ENCODE results near the gene PDE4B. TPM values are rescaled to one million over a fixed set of nuclear protein-coding genes. Genes with fewer than 3 reads are reported as not detected.

Gene PDE4B
- total RNA-seq, 1 experiment from 2014 or later = 9.0 TPM

DNA sequence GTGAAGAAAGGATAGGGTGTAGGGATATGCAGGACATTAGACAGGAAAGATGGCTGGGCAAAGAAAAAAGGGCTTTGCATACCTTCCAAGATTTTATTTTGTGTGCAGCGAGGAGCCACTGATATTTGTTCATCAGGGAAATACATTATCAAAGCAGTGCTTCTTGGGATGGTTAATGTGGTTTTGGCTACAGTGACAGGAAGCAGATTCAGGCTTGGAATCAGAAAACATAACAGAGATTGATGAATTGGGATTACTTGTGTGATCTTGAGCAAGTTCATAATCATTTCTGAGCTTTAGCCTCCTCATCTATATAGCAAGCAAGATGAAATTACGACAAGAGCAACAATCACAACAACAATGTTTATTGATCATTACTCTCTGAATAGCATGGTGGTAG lies 492.1 kb downstream of the PDE4B start:
- DNase-seq (ENCODE audit: low read depth) = no peak

DNA sequence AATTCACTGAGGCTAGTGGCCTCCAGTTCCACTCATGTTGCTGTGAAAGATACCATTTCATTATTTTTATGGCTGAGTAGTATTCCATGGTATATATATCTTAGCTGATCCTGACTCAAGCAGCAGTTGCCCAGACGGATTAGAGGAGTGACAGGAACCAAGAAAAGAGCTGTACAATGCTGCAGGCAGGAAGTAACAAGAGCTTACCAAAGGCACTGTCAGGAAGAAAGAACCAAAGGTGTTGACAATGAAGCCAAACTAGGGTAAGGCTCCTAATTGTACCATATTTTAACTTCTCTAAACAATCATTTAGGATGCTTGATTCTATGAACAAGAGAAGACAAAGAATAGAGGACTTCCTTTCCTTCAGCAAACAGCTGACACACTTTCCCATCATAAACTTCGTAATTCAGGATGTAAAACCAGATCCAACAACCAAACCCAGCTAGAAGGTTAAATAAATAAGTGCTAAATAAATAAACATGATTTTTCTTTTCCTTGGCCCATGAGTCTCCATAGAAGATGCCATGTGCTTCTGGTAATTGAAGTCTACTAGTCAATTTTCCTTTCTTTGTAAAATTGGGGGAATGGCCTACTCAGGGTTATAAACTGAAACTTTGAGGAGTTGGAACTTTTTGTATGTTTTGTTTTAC lies 493.0 kb downstream of the PDE4B start:
- no peak for DNase-seq (ENCODE audit: low read depth)

DNA sequence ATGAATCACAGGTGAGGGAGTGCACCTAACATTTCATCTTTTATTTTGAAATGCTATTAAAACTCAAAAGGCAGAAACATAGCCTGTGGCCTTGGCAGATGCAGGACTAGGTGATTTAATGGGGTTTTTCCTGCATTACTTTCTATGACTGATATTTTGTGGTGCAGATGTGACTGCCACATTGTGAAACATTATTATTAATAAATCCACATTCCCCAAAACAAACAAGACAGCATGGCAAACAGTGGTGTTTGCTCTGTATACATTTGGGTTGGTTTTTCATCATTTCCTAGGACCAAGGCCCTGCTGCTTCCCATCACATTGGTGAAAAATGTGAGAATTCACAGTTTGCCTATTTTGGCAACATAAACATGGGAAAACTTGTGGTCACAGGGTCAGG lies 493.6 kb downstream of the PDE4B start:
- no peak for DNase-seq (ENCODE audit: low read depth)

DNA sequence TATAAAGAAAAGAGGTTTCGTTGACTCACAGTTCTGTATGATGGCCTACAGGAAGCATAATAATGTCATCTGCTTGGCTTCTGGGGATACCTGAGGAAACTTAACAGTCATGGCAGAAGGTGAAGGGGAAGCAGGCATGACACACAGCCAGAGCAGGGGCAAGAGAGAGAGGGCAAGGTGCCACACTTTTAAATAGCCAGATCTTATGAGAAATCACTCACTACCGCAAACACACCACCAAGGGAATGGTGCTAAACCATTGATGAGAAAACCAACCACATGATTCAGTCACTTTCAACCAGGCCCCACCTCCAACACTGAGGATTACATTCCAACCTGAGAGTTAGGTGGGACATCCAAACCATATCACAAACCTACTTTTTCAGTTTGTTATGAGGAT lies 495.4 kb downstream of the PDE4B start:
- no peak for DNase-seq (ENCODE audit: low read depth)

DNA sequence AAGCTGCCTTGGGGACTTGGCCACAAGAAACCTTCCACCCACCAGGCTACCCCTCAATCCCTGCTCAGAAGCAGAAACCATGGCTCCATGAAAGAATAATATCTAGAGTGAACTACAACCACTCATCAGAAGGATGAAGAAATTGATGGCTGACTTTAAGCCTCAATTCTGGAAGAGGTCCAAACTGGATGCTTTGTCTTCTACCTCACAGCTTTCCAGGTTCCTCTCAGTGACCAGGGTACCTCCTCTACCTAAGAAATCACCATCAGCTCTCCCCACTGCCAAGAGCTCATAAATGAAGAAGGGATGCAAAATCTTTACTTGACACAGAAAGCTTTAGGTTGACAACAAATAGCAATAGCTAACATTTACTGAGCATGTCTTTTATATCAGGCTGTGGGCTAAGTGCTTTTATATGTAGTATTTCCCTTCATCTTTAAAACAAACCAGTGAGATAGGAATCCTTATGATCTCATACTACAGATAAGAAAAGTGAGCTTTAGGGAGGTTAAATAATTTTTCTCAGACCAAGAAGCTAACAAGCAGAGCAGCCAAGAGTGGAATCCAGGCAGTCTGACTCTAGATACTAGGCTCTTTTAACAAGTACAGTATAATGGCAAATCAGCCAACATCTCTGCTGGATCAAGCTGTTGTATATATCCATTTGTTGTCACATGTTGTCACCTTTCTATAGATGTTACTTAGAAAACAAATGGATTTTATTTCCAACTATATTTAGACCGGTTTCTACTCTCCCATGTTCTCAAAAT lies 498.3 kb downstream of the PDE4B start:
- DNase-seq (ENCODE audit: low read depth) = no peak

DNA sequence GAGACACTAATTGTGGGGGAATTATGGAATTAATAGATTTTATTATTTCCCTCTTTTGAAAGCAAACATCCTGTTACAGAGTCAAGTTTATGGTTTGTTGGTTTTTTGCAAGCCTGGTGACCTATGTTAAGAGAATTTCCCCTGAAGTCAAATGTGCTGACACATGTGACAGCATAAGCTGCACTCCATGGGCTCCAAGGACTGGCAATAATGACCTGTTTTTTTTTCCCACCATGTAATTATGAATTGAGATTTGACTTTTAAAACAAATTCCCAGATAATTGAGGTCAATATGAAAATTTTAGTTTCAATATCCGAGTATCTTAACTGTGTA lies 498.8 kb downstream of the PDE4B start:
- DNase-seq (ENCODE audit: low read depth) = peak; percentile 57

DNA sequence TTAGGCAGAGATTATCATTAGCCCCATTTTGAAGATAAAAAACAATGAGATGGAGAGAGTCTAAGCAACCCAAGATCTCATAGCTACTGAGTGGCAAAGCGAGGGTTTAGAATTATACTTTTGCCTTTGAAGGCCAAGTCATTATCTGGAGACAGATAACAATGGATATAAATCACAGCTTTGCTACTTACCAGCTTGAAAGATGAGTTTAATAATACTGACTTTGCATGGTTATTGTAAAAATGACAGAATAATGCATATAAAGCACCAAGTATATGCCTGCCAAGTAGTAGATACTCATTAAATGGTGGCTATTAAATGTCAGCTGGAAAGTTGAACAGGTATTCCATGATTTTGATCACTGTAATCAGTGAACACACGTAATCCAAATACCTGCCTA lies 499.6 kb downstream of the PDE4B start:
- no peak for DNase-seq (ENCODE audit: low read depth)

DNA sequence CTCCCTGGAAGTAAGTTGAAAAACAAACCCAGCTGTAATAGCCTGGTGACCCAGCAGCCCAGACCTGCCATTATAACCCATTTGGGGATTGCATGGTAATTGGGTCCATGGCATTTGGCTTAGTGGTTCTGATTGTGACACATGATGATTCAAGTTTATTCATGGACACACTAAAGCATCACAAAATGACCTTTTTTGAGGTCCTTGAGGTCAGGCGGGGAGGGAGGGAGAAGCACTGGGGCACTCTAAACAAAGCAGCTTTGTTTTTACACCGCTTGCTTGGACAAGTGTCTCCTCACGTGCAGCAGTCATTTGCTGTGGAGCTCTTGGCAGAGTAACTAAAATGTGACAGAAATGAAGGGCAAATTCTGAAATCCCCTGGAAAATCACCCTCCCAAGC lies 500.2 kb downstream of the PDE4B start:
- peak; percentile 69 for DNase-seq (ENCODE audit: low read depth)

DNA sequence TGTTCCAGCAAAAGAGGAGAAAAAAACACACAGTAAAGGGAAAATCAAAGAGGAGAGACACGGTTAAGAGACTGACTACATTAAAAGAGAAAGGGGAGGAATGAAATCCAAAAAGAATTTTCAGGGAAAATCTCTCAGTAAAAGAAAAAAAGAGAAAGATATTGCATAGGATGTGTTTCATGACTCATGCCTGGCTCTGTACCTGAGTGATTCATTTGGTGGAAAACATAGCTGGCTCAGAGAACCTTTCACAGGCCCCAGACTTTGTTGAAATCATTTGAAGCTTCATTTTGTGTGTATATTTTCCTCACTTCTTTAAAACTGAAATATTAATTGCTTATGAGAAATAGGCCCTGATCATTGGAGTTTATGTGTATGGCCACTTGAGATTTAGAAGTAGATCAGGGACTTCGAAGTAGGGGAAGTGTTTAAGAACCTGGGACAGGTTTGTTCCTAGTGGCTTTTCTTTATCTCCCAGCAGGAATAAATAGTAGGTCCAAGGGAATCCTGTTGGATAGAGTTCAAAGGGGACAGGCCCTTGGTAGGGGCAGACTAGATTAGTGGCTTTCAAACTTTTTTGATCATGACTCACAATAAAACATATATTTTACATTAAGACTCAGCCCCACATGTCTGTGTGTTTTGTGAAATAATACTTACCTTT lies 502.1 kb downstream of the PDE4B start:
- peak; percentile 63 for DNase-seq (ENCODE audit: low read depth)

DNA sequence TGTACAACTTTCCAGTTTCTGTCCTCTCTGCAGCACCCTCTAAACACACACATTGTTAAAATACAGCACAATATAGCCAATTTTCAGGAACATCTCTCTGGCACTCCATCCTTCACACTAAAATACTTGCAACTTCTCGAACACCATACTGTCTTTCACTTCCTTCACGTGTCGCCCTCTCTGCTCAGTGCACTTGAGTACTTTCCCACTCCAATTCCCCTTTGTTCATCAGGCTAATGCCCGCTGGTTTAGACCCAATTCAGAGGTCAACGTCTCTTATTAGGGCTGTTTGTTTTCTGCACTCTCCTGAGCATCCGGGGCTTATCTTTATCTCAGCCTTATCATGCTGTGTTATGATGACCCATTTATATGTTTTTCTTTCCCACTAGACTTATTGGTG lies 503.1 kb downstream of the PDE4B start:
- DNase-seq (ENCODE audit: low read depth) = no peak

DNA sequence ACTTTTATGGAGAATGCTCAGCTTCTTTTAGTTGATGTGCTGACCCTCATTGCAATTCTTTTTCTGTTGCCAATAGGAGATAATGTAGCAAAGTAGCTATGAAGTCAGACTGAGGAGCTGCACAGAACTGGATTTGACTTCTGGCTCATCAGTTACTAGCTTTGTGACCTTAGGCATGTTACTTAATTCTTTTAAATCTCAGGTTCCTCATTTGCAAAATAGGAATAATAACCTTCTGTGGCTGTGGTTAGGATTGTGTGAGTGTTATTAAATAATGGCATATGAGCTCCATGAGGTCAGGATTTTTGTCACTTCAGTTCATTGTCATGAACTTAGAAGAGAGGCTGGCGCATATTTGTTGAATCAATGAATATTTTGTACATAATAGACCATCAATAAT lies 503.7 kb downstream of the PDE4B start:
- DNase-seq (ENCODE audit: low read depth) = no peak

DNA sequence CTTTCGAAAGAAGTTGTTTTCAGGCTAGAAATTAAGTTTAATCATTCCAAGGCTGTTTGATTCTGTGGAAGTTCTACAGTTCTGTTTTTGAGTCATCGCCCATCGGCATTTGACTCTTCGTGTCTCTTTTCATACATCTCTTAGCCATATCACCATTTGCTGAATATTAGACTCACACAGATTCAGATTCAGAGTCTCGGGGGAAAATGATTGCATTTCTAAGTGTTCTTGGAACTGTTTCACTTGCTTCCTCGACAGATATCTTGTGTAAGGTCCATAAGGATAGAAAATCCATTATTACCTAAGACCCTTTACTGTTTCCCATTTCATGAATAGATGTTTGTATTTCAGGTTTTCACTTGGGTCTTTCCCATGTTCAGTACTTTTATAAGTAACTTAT lies 504.3 kb downstream of the PDE4B start:
- no peak for DNase-seq (ENCODE audit: low read depth)

DNA sequence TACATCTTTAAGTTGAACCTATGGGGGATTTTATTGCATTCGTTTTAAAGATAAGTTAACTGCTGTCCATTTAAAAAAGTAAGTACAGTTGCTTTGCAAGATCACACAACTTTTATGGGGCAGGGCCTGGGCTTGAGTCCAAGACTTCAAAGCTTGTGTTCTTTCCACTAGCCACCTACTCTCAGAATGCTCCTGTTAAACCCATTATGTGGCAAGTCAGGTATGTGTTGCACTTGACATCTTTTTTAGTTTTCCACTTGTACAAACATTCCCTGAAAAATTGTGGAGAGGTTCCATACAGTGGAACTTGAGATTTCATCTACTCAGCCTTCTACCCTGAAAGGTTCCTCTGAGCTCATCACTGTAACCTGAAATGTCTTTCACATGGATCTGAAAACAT lies 505.8 kb downstream of the PDE4B start:
- no peak for DNase-seq (ENCODE audit: low read depth)

DNA sequence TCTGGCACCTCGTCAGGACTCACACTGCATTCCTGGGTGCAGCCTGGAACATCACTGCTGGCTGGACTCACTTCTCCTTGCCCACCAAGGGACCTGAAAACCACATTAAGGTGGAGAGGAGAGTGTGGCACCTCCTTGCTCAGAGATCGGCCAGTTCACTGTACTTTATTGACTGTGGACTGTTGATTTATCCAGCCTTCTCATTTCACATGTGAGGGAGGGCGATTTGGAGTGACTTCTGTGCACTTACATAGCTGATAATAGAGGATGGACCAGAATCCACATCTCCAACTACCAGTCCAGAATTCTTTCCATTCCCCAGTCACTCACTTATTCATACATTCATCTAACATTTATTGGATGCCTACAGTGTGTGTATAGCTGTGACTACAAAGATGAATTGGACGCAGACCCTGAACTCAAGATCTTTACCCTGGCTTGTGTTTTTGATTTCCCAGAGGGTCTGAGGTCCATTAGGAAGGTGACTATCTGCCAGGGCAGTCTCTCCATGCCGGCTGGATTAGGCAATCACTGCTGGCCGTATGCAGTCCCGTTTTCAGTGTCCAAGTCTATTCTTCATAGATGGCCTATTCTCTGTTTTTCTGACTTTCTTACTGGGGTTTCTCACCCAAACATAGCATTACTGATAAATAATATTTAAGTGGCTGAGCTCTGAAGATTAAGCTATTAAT lies 507.7 kb downstream of the PDE4B start:
- DNase-seq (ENCODE audit: low read depth) = no peak

DNA sequence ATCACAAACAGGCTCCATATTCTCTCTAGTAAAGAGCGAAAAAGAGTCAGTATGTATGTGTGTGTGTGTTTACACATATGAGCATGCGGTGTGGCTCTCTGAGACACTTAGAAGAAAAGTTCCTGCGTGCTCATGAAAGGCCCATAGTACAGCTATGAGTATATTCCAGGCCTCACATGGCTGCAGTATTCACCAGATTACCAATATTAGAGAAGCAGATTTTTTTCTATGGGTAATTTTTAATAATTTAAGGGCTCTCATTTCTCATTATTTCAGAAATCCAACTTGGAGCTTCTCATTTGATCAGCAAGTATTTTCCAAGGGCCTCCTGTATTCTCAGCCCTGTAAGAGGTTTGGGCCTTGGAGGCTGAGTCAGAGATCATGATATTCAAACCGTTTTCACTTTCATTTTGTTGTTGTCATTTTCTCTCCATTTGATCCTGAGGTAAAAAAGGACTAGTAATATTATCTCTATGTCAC lies 508.3 kb downstream of the PDE4B start:
- DNase-seq (ENCODE audit: low read depth) = peak; percentile 82

DNA sequence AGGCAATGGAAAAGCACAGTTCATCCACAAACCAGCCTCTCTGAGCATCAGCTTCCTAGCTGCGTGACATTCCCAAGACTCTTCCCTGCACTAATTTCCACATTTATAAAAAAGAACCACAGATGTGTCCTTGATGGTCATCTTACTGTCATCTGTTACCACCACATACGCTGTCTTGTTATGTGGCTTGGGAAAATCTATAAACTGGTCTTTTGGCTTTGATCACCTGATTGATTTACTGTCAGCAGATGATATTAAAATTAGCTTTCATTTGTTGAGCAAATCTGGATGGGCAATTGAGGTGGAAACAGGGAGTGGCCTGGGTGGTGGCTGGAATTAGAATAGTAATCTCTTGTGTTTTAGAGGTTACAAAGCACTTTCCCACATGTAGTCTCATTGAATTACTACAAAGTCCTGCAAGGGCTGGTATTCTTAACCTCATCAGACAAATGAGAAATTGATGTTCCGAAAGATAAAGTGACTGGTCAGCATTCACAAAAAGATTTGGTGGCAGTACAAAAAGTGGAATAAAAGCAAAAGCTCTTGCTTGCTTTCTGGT lies 509.6 kb downstream of the PDE4B start:
- DNase-seq (ENCODE audit: low read depth) = no peak

DNA sequence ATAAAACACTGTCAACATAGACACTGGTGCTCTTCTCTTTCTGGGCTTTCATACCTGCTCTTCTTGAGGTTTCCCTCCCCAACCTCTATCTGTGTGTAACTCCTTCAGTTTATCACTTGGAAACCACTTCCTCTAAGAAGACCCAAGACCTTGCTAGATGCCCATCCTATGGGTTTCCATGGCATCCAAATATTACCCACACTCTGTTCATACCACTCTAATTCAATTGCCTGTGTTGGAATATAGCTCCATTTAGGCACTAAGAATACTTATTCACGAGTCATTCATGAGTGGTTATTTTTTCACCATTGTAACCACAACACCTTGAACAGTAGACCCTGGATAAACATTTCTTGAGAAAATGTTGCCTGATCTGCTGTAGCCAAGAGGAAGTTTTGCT lies 510.1 kb downstream of the PDE4B start:
- peak; percentile 42 for DNase-seq (ENCODE audit: low read depth)

DNA sequence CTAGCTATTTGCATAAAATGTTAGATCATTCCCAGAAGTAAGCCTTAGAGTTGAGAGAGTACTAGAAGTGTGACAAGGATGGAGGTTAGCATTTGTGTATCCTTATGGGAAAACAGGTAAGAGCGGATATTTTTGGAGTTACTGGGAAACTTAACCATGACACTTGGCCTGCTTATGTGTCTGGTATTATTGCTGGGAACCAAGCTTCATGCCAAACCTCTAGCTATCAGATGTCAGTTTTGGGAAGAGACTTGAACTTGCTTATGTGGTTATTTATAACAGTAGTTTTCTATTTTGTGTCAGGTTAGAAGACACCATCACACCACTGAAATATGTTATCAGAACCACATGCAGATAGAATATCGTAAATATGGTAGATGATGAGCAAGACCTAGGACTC lies 511.0 kb downstream of the PDE4B start:
- no peak for DNase-seq (ENCODE audit: low read depth)

DNA sequence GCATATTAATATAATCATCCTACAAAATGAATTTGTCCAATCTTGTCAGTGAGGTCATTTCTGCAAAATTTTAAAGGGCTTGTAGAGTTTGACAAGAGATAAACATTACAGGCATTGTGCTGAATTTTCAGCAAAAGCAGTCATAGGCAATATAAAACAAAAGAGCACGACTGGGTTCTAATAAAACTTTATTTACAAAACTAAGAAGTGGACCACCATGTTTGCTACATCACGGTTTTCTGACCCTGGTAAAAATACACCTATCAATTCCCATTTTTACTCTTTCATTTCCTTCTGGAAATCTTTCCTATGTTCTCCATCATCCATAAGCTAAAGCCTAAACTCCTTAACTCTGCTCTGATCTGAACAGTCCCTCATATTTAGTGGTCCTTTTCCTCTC lies 511.4 kb downstream of the PDE4B start:
- no peak for DNase-seq (ENCODE audit: low read depth)

DNA sequence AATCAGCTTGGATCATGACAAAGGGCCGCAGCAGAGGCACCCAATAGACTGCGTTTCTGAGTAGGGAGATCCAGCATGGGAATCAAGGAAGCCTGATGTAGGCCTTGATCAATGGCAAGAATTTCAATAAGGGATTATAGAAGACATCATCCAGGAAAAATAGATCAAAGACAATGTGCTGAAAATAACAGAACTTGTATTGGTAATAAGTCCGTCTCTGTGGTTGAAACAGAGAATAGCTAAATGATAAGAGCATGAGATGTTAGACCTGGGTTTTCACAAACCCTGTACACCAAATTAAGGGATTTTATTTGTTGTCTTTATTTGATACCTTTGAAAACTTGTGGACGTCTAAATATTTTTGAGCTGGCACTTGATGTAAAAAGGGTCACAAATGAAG lies 513.2 kb downstream of the PDE4B start:
- no peak for DNase-seq (ENCODE audit: low read depth)

DNA sequence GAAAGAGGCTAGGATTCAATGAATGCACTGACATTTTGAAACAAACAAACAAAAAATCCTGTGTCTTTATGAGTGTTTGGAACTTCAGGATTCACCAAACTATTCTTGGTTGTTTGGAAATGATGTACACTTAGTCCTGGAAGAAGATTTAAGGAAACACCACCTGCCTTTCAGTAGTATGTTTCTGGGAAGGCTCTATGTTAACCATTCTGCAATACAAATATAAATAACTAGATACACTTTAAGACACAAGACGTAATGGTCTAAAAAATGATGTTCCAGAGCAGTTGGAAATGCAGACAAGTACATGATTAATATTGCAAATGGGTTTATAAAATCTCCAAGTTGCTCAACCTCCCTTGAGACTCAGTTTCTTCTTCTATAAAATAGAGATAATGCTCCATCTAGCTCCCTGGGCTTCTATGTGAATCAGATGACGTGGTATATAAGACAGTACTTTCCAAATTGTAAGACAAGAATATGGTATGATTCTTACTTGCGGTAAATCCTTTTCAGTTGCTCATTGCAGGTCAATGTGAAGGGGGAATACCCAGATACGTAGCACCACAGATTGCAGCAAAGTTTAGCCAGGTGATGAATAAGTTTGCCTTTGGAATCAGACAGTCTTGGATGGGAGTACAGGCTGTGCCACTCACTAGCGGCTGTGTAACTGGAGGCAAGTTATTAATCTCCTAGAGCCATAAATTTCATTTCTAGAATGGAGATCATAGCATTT lies 516.5 kb downstream of the PDE4B start:
- no peak for DNase-seq (ENCODE audit: low read depth)

DNA sequence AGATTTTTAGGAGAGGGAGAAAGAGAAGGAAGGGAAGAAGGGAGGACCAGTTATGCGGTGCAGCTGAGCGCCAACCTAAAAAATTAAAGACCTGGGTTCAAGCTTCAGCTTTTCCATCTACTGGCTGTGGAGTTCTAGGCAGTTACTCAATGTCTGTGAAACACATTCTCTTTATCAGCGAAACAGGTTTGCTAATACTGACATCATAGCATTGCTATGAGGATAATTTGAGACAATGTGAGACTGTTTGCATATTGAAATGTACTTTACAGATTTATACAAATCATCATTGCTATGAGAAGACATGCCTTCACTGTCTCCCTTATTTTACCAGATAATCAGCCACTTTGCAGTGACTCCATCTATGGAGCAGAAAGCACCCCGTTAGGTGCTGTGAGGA lies 518.4 kb downstream of the PDE4B start:
- no peak for DNase-seq (ENCODE audit: low read depth)

Data from RPMI7951 (cell line).